ENCODE results near the gene TTC23. TPM values are rescaled to one million over a fixed set of nuclear protein-coding genes. Genes with fewer than 3 reads are reported as not detected.

TTC23 gene
- total and polyA plus RNA-seq, 8 donors, result 14.0 to 41.7 (median 36.2) TPM

DNA sequence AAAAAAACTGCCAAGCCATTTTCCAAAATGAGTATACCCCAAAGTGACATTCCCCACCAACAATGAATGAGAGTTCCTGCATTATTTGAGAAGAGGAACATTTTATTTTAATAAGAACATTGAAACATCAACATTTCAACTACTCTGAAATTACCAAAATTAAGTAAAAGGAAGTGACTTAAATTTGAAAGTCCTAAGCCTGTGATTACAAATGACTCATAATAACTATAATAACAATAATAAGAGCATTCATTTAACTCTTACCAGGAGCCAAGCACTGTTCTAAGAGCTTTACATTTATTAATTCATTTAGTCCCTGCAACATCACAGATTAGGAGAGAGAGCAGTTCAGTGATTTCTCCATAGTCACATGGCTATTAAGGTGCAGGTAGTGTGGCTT lies 34.3 kb upstream of the TTC23 start:
- no peaks in the 10 kb centered on the region for H3K36me3 ChIP-seq
- H3K27ac ChIP-seq, result no peak overlapping the region
- DNase-seq (no peak), ATAC-seq (no peak)
- H3K4me3 ChIP-seq, result no peak overlapping the region
- H3K9me3 ChIP-seq, result no peaks in the 10 kb centered on the region
- TF ChIP-seq, protein P1, sequence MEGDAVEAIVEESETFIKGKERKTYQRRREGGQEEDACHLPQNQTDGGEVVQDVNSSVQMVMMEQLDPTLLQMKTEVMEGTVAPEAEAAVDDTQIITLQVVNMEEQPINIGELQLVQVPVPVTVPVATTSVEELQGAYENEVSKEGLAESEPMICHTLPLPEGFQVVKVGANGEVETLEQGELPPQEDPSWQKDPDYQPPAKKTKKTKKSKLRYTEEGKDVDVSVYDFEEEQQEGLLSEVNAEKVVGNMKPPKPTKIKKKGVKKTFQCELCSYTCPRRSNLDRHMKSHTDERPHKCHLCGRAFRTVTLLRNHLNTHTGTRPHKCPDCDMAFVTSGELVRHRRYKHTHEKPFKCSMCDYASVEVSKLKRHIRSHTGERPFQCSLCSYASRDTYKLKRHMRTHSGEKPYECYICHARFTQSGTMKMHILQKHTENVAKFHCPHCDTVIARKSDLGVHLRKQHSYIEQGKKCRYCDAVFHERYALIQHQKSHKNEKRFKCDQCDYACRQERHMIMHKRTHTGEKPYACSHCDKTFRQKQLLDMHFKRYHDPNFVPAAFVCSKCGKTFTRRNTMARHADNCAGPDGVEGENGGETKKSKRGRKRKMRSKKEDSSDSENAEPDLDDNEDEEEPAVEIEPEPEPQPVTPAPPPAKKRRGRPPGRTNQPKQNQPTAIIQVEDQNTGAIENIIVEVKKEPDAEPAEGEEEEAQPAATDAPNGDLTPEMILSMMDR (IDR thresholded peaks at IDR 0.05), result no peak
- no peaks in the 10 kb centered on the region for H3K27me3 ChIP-seq
- intact Hi-C loops (cut with DNase I), result loop anchor here in 1 of 2 donors (10.0 kb wide), 2 partner anchors 441 to 471 kb away; no protein-coding TSS in a partner anchor
- H3K4me1 ChIP-seq, result peaks cover 0 to 12% of the 10 kb centered on the region in 2 donors

DNA sequence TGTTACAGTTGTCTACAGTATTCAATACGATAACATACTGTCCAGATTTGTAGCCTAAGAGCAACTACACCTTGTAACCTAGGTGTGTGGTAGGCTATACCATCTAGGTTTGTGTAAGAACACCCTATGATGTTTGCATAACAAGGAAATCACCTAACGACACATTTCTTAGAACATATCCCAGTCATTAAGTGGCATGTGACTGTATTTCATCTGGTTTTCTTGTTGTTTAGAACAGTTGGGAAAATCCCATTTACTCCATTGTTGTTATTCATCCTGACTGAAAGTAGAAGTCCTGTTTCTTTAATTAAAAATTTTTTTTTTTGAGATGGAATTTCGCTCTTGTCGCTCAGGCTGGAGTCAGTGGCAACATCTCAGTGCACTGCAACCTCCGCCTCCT lies 33.2 kb upstream of the TTC23 start:
- TF ChIP-seq, protein P1 (IDR thresholded peaks at IDR 0.05), result no peak
- DNase-seq (no peak), ATAC-seq (no peak)
- H3K27ac ChIP-seq, result no peak overlapping the region
- H3K4me3 ChIP-seq, result no peak overlapping the region
- H3K9me3 ChIP-seq, result no peaks in the 10 kb centered on the region
- H3K4me1 ChIP-seq, result peaks cover 0 to 12% of the 10 kb centered on the region in 2 donors
- no peaks in the 10 kb centered on the region for H3K27me3 ChIP-seq
- no peaks in the 10 kb centered on the region for H3K36me3 ChIP-seq
- intact Hi-C loops (cut with DNase I), result loop anchor here in 1 of 2 donors (10.0 kb wide), 2 partner anchors 442 to 472 kb away; no protein-coding TSS in a partner anchor

DNA sequence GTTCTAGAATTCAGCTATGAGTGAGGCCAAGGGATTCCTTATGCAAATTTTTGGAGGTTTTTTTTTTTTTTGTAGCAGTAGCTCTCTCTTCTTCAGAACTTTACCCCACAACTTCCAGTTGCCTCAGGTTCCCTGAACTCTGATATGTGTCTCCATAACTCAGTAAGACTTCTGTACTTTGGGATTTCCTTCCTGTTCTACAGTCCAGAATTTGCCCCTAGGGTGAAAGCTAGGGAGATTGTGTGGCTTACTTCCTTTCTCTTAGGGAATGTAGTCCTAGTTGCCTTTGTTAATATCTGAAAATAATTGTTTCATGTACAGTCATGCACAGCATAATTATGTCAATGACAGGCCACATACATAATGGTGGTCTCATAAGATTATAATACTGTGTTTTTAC lies 32.7 kb upstream of the TTC23 start:
- Histone ChIP-seq H3K9me3 (no peaks in the 10 kb centered on the region), H3K4me3 (no peak overlapping the region), H3K27me3 (no peaks in the 10 kb centered on the region), H3K4me1 (peaks cover 0 to 12% of the 10 kb centered on the region in 2 donors), H3K36me3 (no peaks in the 10 kb centered on the region), H3K27ac (no peak overlapping the region)
- intact Hi-C loops (cut with DNase I), result loop anchor here in 1 of 2 donors (10.0 kb wide), 2 partner anchors 443 to 473 kb away; no protein-coding TSS in a partner anchor
- ATAC-seq (no peak), DNase-seq (no peak)
- TF ChIP-seq, protein P1 (IDR thresholded peaks at IDR 0.05), result no peak

DNA sequence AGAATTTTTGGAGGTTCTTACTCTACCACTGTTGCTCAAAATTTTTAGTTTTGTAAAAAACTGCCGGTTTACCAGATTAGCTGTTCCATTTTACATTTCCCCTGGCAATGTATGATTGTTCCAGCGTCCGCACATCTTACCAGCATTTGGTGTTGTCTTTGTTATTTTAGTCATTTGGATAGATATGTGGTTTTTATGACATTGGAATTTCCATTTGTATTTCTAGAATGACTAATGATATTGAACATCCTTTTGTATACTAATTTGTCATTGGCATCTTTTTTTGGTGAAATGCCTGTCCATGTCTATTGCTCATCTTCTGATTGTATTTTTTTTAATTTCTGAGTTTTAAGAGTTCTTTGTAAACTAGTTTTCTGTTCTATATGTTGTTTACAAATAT lies 30.4 kb upstream of the TTC23 start:
- no peaks in the 10 kb centered on the region for H3K36me3 ChIP-seq
- TF ChIP-seq, protein P1 (IDR thresholded peaks at IDR 0.05), result no peak
- no peak for ATAC-seq
- H3K27ac ChIP-seq, result no peak overlapping the region
- DNase-seq, result no peak
- H3K4me3 ChIP-seq, result no peak overlapping the region
- no peaks in the 10 kb centered on the region for H3K27me3 ChIP-seq
- H3K9me3 ChIP-seq, result no peaks in the 10 kb centered on the region
- intact Hi-C loops (cut with DNase I), result loop anchor here in 1 of 2 donors (10.0 kb wide), 2 partner anchors 445 to 475 kb away; no protein-coding TSS in a partner anchor
- peaks cover 0 to 12% of the 10 kb centered on the region in 2 donors for H3K4me1 ChIP-seq

DNA sequence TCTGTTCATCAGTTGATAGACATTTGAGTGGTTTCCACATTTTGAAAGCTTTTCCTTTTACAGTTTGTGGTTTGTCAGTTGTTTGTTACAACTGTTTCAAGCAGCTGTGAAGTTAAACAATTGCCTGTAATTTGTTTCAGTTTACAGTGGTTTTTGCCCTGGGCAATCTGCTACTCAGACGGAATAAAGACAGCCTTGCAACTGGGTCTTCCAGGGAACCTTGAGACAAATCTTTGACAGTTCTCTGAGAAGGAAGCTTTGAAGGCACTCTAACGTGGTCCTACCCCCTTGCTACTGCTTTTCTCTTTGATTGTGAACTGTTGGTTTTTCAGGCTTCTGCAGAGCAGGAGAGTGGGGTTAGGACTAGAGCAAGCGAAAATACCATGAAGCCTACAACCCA lies 29.9 kb upstream of the TTC23 start:
- intact Hi-C loops (cut with DNase I), result no loop called here

More for the DNA sequence above, 29.9 kb upstream of the TTC23 start:
- Histone ChIP-seq H3K27ac (no peak overlapping the region), H3K9me3 (no peaks in the 10 kb centered on the region), H3K4me1 (peaks cover 0 to 12% of the 10 kb centered on the region in 2 donors), H3K27me3 (no peaks in the 10 kb centered on the region), H3K4me3 (no peak overlapping the region), H3K36me3 (no peaks in the 10 kb centered on the region)
- DNase-seq (no peak), ATAC-seq (no peak)
- TF ChIP-seq, protein P1 (IDR thresholded peaks at IDR 0.05), result no peak
